Omental fat pad (tissue), 4 donors: Measurements from ENCODE around the gene KCNF1. TPM values are rescaled to one million over a fixed set of nuclear protein-coding genes. Genes with fewer than 3 reads are reported as not detected.

Source experiments
- ATAC-seq: fragments of 150-250 bp; one replicate; pipeline ENCODE4 v1.9.1; 2016; ENCODE audit warnings: mild to moderate bottlenecking, moderate library complexity; ENCODE audit not compliant: low FRiP score
- DNase-seq: peaks from one replicate; pipeline ENCODE4 v3.0.0-alpha.2; 2019; ENCODE audit warnings: low spot score
- CTCF ChIP-seq, 3 donors: fragments of 450-650 bp; IDR thresholded peaks; one replicate each; pipeline ENCODE4 v1.5.1; 2016 to 2017; ENCODE audit warnings: antibody characterized with exemption in 3 of 3, mild to moderate bottlenecking in 3 of 3, moderate library complexity in 2 of 3
- total RNA-seq, 4 donors: library from RNA; depleted of rRNA; stranded (reverse); fragments of >200 nt; gene quantifications; one replicate each; pipeline ENCODE4 v1.1.0, GENCODE V29; 2016

The KCNF1 gene
- total RNA-seq, 4 donors from 2014 or later, result 0.79 TPM; not detected in 3

GRCh38 chr2:10865841-10866240 is 45.9 kb upstream of the KCNF1 start:
- DNase-seq, result no peak
- no peak for TF ChIP-seq CTCF (IDR thresholded peaks at IDR 0.05)
- no peak for ATAC-seq

GRCh38 chr2:10867692-10868420 is 43.9 kb upstream of the KCNF1 start:
- DNase-seq (no peak), ATAC-seq (no peak)
- TF ChIP-seq CTCF (IDR thresholded peaks at IDR 0.05), result no peak

- no peak for DNase-seq
- no peak for ATAC-seq
- no peak for TF ChIP-seq CTCF (IDR thresholded peaks at IDR 0.05)
Measured at GRCh38 chr2:10868465-10869314, 43.0 kb upstream of the KCNF1 start.

GRCh38 chr2:10871978-10872377 is 39.8 kb upstream of the KCNF1 start:
- no peak for TF ChIP-seq CTCF (IDR thresholded peaks at IDR 0.05)
- no peak for ATAC-seq
- DNase-seq, result no peak

GRCh38 chr2:10873171-10873570 is 38.6 kb upstream of the KCNF1 start:
- DNase-seq (no peak), ATAC-seq (no peak)
- TF ChIP-seq CTCF (IDR thresholded peaks at IDR 0.05), result no peak

- ATAC-seq (no peak), DNase-seq (no peak)
- TF ChIP-seq CTCF (IDR thresholded peaks at IDR 0.05), result no peak
Measured at GRCh38 chr2:10873790-10874437, 37.8 kb upstream of the KCNF1 start.
